Measurements from ENCODE around the gene GNAI1. TPM values are rescaled to one million over a fixed set of nuclear protein-coding genes. Genes with fewer than 3 reads are reported as not detected.

Gene GNAI1
- total and polyA plus RNA-seq, 2 experiments from 2014 or later = 57.4 to 58.7 TPM

DNA sequence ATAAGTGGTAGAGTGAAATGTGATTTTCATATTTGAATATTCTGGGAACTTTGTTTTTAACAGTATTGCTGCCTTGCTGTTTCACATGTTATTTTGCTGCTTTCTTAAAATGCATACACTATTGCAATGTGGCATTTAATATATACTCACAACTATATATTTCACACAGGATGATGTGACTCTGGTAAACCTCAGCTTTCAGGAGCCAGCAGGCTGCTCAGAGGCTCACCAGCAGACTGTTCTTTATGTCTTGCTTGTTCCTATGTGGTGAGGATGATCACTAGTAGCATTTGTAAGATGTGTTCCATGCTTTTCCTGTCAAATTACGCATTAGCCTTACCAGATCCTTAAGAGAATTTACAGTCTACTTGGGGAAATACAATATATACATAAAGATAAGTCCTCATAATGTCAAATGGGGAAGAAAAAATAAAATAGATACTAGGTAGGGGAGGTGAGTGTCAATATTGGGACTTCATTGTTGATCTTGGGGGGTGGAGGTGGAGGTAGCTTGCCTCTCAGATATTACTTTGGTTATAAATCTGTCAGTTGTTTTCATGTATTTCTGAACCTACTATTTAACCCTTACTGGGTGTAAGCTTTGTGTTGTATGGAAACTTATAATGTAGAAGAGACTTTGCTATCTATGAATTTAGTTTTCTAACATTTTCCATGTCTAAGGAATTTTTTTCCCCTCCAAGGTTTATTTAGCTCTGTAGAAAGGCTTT is 8.4 kb downstream of the GNAI1 start:
- Histone ChIP-seq H3K4me3 (no peak overlapping the region), H2AFZ (no peak overlapping the region), H4K20me1 (ENCODE audit: insufficient read depth, poor library complexity, severe bottlenecking) (peaks cover 16% of the 10 kb centered on the region), H3K4me1 (ENCODE audit: insufficient read depth) (peaks cover 42% of the 10 kb centered on the region), H3K36me3 (replicated peaks; ENCODE audit: insufficient read depth, low read depth) (no peaks in the 10 kb centered on the region), H3K4me2 (peak overlapping the region; percentile 29), H3K79me2 (peaks cover 98% of the 10 kb centered on the region), H3K27me3 (no peaks in the 10 kb centered on the region), H3K27ac (no peak overlapping the region), H3K9me2 (replicated peaks; ENCODE audit: insufficient read depth) (no peaks in the 10 kb centered on the region), H3K9me3 (ENCODE audit: low read depth) (no peaks in the 10 kb centered on the region)
- no peak for TF ChIP-seq EZH2phosphoT487 (IDR thresholded peaks at IDR 0.05; ENCODE audit: low read depth, severe bottlenecking, unreplicated experiment)
- no peak for TF ChIP-seq CTCF (IDR thresholded peaks at IDR 0.05; ENCODE audit: poor library complexity)
- TF ChIP-seq EZH2 (IDR thresholded peaks at IDR 0.05; ENCODE audit: borderline replicate concordance) = no peak
- no peak for DNase-seq (ENCODE audit: low spot score)
- 68% methylated on average over 1 of the region's 1 CpG for WGBS (ENCODE audit: low lambda C conversion rate, missing lambda C conversion rate)

GRCh38 chr7:80145780-80146422 is 11.3 kb downstream of the GNAI1 start:
- H2AFZ ChIP-seq = no peak overlapping the region
- peaks cover 34% of the 10 kb centered on the region for H3K4me1 ChIP-seq (ENCODE audit: insufficient read depth)
- peak overlapping the region; percentile 56 for H3K27ac ChIP-seq
- H4K20me1 ChIP-seq (ENCODE audit: insufficient read depth, poor library complexity, severe bottlenecking) = peaks cover 13% of the 10 kb centered on the region
- no peaks in the 10 kb centered on the region for H3K36me3 ChIP-seq (replicated peaks; ENCODE audit: insufficient read depth, low read depth)
- no peak overlapping the region for H3K4me3 ChIP-seq
- no peaks in the 10 kb centered on the region for H3K9me3 ChIP-seq (ENCODE audit: low read depth)
- WGBS (ENCODE audit: low lambda C conversion rate, missing lambda C conversion rate) = 52% methylated on average over 3 of the region's 3 CpGs
- peak overlapping the region; percentile 57 for H3K4me2 ChIP-seq
- peak; percentile 37 for DNase-seq (ENCODE audit: low spot score)
- TF ChIP-seq EZH2phosphoT487 (IDR thresholded peaks at IDR 0.05; ENCODE audit: low read depth, severe bottlenecking, unreplicated experiment) = no peak
- TF ChIP-seq CTCF (IDR thresholded peaks at IDR 0.05; ENCODE audit: poor library complexity) = no peak
- no peak for TF ChIP-seq EZH2 (IDR thresholded peaks at IDR 0.05; ENCODE audit: borderline replicate concordance)
- peaks cover 98% of the 10 kb centered on the region for H3K79me2 ChIP-seq
- no peaks in the 10 kb centered on the region for H3K9me2 ChIP-seq (replicated peaks; ENCODE audit: insufficient read depth)
- H3K27me3 ChIP-seq = no peaks in the 10 kb centered on the region

GRCh38 chr7:80146545-80147182 is 12.0 kb downstream of the GNAI1 start:
- H3K4me2 ChIP-seq = peak overlapping the region; percentile 57
- H3K4me3 ChIP-seq = no peak overlapping the region
- peaks cover 98% of the 10 kb centered on the region for H3K79me2 ChIP-seq
- DNase-seq (ENCODE audit: low spot score) = no peak
- TF ChIP-seq EZH2 (IDR thresholded peaks at IDR 0.05; ENCODE audit: borderline replicate concordance) (no peak), CTCF (IDR thresholded peaks at IDR 0.05; ENCODE audit: poor library complexity) (no peak), EZH2phosphoT487 (IDR thresholded peaks at IDR 0.05; ENCODE audit: low read depth, severe bottlenecking, unreplicated experiment) (no peak)
- no peaks in the 10 kb centered on the region for H3K9me2 ChIP-seq (replicated peaks; ENCODE audit: insufficient read depth)
- H2AFZ ChIP-seq = no peak overlapping the region
- no peaks in the 10 kb centered on the region for H3K9me3 ChIP-seq (ENCODE audit: low read depth)
- peak overlapping the region; percentile 56 for H3K27ac ChIP-seq
- H4K20me1 ChIP-seq (ENCODE audit: insufficient read depth, poor library complexity, severe bottlenecking) = peaks cover 13% of the 10 kb centered on the region
- H3K4me1 ChIP-seq (ENCODE audit: insufficient read depth) = peaks cover 34% of the 10 kb centered on the region
- H3K27me3 ChIP-seq = no peaks in the 10 kb centered on the region
- no peaks in the 10 kb centered on the region for H3K36me3 ChIP-seq (replicated peaks; ENCODE audit: insufficient read depth, low read depth)
- 64% methylated on average over 4 of the region's 4 CpGs for WGBS (ENCODE audit: low lambda C conversion rate, missing lambda C conversion rate)

Measured in hepatocyte (in vitro differentiated cells).